Lung (tissue), 12 donors: Measurements from ENCODE around the gene MAMDC2. TPM values are rescaled to one million over a fixed set of nuclear protein-coding genes. Genes with fewer than 3 reads are reported as not detected.

ENCODE experiments used
- ATAC-seq: fragments of 200-7000 bp; cut with Tn5 transposase; one replicate; pipeline ENCODE4 v1.9.1; 2020; ENCODE audit warnings: moderate number of reproducible peaks; ENCODE audit not compliant: insufficient read depth, low FRiP score
- DNase-seq, 3 donors: peaks; one replicate each; pipeline ENCODE4 v3.0.0-alpha.2; 2013 to 2017
- H3K27ac ChIP-seq, 2 donors: one replicate each; pipeline ENCODE4 v1.5.1; 2013; ENCODE audit warnings: mild to moderate bottlenecking in 2 of 2, moderate library complexity in 2 of 2, control low read depth in 1 of 2, inconsistent platforms in 1 of 2, low read depth in 1 of 2, low read length in 1 of 2
- H3K27me3 ChIP-seq, 3 donors: one replicate each; pipeline ENCODE4 v1.5.1; 2013; ENCODE audit warnings: low read length in 2 of 3; ENCODE audit not compliant: control insufficient read depth in 3 of 3, insufficient read depth in 3 of 3
- H3K36me3 ChIP-seq, 4 donors: one replicate each; pipeline ENCODE4 v1.5.1; 2013; ENCODE audit warnings: low read length in 4 of 4, mild to moderate bottlenecking in 1 of 4, moderate library complexity in 1 of 4; ENCODE audit not compliant: control insufficient read depth in 4 of 4, insufficient read depth in 4 of 4
- H3K4me1 ChIP-seq, 5 donors: one replicate each; pipeline ENCODE4 v1.5.1; 2013; ENCODE audit warnings: low read length in 5 of 5, mild to moderate bottlenecking in 2 of 5, moderate library complexity in 1 of 5; ENCODE audit not compliant: control insufficient read depth in 5 of 5, insufficient read depth in 5 of 5
- H3K4me3 ChIP-seq: one replicate; pipeline ENCODE4 v1.5.1; 2013; ENCODE audit warnings: mild to moderate bottlenecking, control low read depth, moderate library complexity
- H3K9ac ChIP-seq, 2 donors: one replicate each; pipeline ENCODE4 v1.5.1; 2013; ENCODE audit warnings: low read length in 2 of 2, control low read depth in 1 of 2; ENCODE audit not compliant: insufficient read depth in 1 of 2
- H3K9me3 ChIP-seq, 4 donors: one replicate each; pipeline ENCODE4 v1.5.1; 2013; ENCODE audit warnings: low read length in 3 of 4, mild to moderate bottlenecking in 1 of 4, moderate library complexity in 1 of 4; ENCODE audit not compliant: control insufficient read depth in 4 of 4, insufficient read depth in 3 of 4
- WGBS, 2 donors: extraction: QIAGEN DNeasy Blood & Tissue Kit; methylation state at CpG; one replicate each; pipeline ENCODE4 v1.1.7; 2013; 5-methylcytosine and 5-hydroxymethylcytosine counted together
- polyA plus RNA-seq, 2 donors: library from polyadenylated mRNA; stranded (reverse); fragments of 200-250 nt; gene quantifications; one replicate each; pipeline ENCODE4 v1.2.1, GENCODE V29; 2013
- total RNA-seq, 2 donors: library from RNA; depleted of rRNA in 1 of 2; stranded (reverse); fragments of >200 nt in 1 of 2; gene quantifications; one replicate each; pipeline ENCODE4 v1.2.1, GENCODE V29; 2014 to 2021
- TF ChIP-seq, protein P1 (sequence below): IDR thresholded peaks from 2 replicates; pipeline ENCODE4 v1.5.1; 2012; ENCODE audit warnings: mild to moderate bottlenecking; ENCODE audit errors: control extremely low read depth, extremely low read depth
- donor health status: control.
- donor health status: control.
- donor health status: Bipolar disorder and iron deficiency.
- donor health status: healthy.
- donor health status: DM: yes; HTN: yes; CAD: no.

The MAMDC2 gene
- total and polyA plus RNA-seq, 4 donors, result 6.5 to 28.6 (median 10.0) TPM

DNA sequence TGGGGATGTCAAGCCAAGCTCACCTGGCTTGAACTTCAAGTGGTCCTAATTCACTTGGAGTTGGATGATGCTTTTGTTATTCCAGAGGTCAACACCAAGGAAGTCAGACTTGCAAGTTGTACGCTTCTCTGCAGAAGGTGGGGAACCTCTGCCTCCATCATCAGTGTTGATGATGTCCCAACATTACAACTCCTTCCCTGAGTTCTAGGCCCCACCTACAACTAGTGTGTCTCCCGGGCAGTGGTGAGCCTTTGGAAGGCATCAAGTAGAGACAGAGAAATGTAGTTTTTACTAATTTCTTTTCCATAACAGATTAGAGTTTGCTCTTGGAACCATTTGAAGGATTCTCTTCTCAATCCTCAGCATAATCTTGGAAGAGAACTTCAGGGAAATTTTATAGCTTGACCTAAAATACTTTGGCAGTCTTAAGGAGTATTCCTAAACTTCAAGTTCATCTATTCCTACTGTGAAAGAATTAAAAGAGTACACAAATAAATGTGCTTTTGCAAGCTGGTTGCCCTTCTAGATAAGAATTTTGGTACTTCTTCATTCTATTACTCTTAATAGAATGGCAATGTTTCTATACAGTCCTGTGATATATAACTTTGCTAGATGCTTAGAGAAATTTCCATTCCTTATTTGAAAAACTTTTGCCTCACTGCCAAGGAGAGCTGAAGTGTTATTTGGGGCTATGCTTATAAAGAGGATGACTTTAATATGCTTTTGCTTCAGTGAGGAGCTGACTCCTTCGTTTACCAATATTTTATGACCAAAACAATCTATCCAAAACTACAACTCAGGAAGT, 12.0 kb downstream of the MAMDC2 start:
- Histone ChIP-seq H3K27me3 (no peaks in the 10 kb centered on the region), H3K4me3 (no peak overlapping the region), H3K36me3 (no peaks in the 10 kb centered on the region), H3K27ac (peak overlapping the region in 1 of 2 donors; percentile 17), H3K9ac (no peak overlapping the region), H3K9me3 (no peaks in the 10 kb centered on the region), H3K4me1 (peaks cover 5 to 11% (median 8%) of the 10 kb centered on the region in 5 donors)
- 74 to 83% methylated on average over 3 of the region's 3 CpGs for WGBS, 2 donors
- no peak for ATAC-seq
- TF ChIP-seq, protein P1, sequence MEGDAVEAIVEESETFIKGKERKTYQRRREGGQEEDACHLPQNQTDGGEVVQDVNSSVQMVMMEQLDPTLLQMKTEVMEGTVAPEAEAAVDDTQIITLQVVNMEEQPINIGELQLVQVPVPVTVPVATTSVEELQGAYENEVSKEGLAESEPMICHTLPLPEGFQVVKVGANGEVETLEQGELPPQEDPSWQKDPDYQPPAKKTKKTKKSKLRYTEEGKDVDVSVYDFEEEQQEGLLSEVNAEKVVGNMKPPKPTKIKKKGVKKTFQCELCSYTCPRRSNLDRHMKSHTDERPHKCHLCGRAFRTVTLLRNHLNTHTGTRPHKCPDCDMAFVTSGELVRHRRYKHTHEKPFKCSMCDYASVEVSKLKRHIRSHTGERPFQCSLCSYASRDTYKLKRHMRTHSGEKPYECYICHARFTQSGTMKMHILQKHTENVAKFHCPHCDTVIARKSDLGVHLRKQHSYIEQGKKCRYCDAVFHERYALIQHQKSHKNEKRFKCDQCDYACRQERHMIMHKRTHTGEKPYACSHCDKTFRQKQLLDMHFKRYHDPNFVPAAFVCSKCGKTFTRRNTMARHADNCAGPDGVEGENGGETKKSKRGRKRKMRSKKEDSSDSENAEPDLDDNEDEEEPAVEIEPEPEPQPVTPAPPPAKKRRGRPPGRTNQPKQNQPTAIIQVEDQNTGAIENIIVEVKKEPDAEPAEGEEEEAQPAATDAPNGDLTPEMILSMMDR, result no peak
- DNase-seq, result peak in 1 of 3 donors; percentile 59

DNA sequence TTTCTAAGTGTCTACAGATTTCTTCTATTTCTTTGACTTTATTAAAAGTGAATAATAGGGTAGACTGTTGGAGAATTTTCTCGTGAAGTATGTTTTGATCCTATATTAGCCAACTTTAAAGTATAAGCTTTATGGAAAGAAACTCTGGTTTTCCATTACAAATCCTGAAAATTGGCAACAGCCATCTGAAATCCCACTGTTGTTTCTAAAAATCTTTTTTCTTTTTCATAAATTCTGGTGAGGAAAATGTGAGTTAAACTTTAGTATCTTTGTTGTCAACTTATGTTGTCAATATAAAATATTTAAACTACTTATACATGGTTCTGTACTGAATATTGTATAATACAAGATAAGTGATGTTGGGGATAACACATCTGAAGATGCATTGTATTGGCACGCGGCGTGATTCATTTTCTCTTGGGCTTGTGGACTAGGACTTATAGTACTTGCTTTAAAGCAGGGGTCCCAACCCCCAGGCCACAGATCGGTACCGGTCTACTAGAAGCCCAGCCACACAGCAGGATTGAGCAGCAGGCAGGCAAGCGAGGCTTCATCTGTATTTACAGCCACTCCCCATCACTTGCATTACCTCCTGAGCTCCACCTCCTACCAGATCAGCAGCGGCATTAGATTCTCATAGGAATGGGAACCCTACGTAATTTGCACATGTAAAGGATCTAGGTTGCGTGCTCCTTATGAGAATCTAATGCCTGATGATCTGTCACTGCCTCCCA, 12.7 kb downstream of the MAMDC2 start:
- no peak for ATAC-seq
- H3K9ac ChIP-seq, result no peak overlapping the region
- 92 to 94% methylated on average over 10 of the region's 10 CpGs for WGBS, 2 donors

DNA sequence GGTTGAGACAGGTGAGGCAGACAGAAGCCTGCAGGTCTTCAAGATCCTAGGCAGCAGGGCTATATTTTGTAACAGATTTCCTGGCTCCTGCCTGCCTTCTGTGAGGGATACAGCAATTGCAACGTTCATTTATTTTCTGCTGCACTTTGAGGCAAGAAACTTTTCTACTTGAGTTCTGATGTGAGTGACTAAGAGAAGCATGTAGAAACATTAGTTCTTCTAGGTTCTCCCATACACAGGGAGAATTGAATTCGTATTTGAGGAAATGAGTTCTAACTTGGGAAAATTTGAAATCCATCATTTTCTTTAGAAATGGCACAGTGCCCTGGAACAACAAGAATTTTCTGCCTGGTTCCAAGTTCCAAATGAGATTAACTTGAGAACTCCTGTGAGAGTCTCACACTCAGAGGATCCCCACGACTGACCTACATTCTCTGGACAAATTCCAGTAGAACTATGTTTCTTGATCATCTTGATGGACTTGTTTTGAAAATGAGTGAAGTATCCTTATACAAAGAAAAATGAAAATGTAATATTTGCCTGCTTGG, 15.0 kb downstream of the MAMDC2 start:
- 40 to 65% methylated on average over 3 of the region's 3 CpGs for WGBS, 2 donors
- Histone ChIP-seq H3K9ac (no peak overlapping the region), H3K4me3 (no peak overlapping the region), H3K27ac (no peak overlapping the region), H3K4me1 (peaks cover 3 to 11% (median 6%) of the 10 kb centered on the region in 5 donors), H3K36me3 (peaks cover 0 to 3% (median 0%) of the 10 kb centered on the region in 4 donors), H3K9me3 (no peaks in the 10 kb centered on the region), H3K27me3 (no peaks in the 10 kb centered on the region)
- DNase-seq (no peak), ATAC-seq (no peak)
- TF ChIP-seq, protein P1, result no peak

More for the DNA sequence above, 12.7 kb downstream of the MAMDC2 start:
- TF ChIP-seq, protein P1, result no peak
- no peak for DNase-seq
- Histone ChIP-seq H3K36me3 (peaks cover 0 to 3% (median 0%) of the 10 kb centered on the region in 4 donors), H3K27me3 (no peaks in the 10 kb centered on the region), H3K9me3 (no peaks in the 10 kb centered on the region), H3K4me1 (peaks cover 5 to 11% (median 8%) of the 10 kb centered on the region in 5 donors), H3K27ac (no peak overlapping the region), H3K4me3 (no peak overlapping the region)
